HTR-8/SVneo (cell line): ENCODE data around the gene C16orf87.
A peak's percentile ranks its signal among the peaks of the same experiment; 100 is the strongest.

Experiments
- DNase-seq: peaks from one replicate; pipeline ENCODE4 v3.0.0; 2011; ENCODE audit warnings: low spot score, mixed read lengths; ENCODE audit not compliant: insufficient read length
- FAIRE-seq: peaks from 2 replicates; lab custom pipeline; 2011; peaks lifted over from hg19 to GRCh38; lab: Jason Lieb, UNC

C16orf87 gene

GRCh38 chr16:46844771-46845170 is 13.8 kb upstream of the C16orf87 start:
- no peak for FAIRE-seq
- no peak for DNase-seq

- FAIRE-seq (no peak), DNase-seq (no peak)
Measured at GRCh38 chr16:46843898-46844642, 13.1 kb upstream of the C16orf87 start.

DNA sequence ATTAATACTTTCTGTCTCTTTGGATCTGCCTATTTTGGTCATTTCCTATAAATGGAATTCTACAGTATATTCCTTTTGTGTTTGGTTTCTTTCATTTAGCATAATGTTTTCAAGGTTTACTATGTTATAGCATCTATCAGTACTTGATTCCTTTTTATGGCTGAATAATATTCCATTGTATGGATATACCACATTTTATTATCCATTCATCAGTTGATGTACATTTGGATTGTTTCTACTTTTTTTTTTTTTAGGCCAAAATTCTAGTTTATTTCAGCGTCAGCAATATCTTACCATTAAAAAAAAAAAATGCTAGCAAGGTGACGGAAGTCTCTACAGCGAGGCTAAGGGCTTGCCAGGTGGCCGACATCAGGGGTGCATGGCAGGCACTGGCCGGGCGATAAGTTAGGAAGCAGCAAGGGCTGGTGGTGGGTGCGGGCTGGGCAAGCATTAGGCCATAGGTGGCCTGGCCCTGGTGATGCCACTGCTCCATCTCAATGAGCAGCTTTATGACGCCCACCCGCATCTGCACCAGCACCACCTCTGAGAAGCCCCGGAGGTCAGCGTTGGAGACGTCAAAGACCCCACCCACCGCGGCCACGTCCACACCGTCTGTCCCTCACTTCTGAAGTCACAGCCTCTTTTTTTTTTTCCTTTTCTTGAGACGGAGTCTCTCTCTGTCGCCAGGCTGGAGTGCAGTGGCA is 11.4 kb upstream of the C16orf87 start:
- no peak for DNase-seq
- FAIRE-seq, result no peak

DNA sequence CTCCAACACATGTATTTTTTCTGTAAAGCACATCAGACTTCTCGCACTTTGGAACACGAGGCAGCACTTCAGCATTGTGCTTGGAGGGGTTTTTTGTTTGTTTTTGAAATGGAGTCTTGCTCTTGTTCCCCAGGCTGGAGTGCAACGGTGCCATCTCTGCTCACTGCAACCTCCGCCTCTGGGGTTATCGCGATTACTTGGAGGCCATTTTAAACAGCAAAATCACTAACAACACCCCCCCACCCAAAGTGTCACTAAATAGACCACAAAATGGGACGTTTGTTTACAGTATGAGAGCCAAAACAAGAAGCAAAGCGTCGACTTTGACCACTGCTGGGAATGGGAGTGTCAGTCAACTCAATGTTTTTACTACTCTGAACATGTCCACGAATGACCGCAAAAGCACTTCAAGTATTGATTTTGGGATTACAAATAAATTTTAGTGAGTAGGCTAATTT is 9.0 kb upstream of the C16orf87 start:
- FAIRE-seq, result no peak
- no peak for DNase-seq

DNA sequence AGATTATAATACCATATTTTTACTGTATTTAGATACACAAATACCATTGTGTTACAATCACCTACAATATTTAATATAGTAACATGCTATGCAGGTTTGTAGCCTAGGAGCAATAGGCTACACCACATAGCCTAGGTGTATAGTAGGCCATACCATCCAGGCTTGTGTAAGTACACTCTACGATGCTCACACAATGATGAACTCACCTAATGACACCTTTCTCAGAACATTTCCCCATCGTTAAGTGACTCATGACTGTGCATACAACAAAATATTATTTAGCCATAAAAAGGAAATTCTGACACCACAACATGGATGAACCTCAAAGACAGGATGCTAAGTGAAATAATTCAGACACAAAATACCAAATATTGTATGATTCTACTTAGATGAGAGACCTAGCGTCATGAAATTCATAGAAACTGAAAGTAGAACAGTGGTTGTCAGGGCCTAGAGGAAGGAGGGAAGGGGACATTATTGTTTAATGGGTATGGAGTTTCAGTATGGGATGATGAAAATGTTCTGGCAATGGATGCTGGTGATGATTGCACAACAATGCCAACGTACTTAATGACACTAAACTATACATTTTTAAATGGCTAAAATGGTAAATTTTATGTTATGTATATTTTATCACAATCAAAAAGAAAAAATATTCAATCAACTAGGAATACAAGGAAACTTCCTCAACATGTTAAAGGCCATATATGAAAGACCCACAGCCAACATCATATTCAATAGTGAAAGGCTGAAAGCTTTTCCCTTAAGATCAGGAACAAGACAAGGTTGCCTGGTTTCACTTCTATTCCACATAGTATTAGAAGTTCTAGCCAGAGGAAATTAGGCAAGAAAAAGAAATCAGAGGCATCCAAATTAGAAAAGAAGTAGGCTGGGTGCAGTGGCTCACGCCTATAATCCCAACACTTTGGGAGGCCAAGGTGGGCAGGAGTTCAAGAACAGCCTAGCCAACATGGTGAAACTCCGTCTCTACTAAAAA is 5.9 kb upstream of the C16orf87 start:
- FAIRE-seq (no peak), DNase-seq (no peak)

GRCh38 chr16:46833460-46833800 is 2.5 kb upstream of the C16orf87 start:
- DNase-seq (no peak), FAIRE-seq (no peak)

GRCh38 chr16:46832757-46833459 is 1.9 kb upstream of the C16orf87 start:
- no peak for FAIRE-seq

GRCh38 chr16:46830417-46830901 is 521 bp downstream of the C16orf87 start:
- DNase-seq (no peak), FAIRE-seq (no peak)

More at GRCh38 chr16:46832757-46833459, 1.9 kb upstream of the C16orf87 start:
- no peak for DNase-seq

- no peak for DNase-seq
- no peak for FAIRE-seq
Measured at GRCh38 chr16:46828943-46829342, 2.0 kb downstream of the C16orf87 start.

DNA sequence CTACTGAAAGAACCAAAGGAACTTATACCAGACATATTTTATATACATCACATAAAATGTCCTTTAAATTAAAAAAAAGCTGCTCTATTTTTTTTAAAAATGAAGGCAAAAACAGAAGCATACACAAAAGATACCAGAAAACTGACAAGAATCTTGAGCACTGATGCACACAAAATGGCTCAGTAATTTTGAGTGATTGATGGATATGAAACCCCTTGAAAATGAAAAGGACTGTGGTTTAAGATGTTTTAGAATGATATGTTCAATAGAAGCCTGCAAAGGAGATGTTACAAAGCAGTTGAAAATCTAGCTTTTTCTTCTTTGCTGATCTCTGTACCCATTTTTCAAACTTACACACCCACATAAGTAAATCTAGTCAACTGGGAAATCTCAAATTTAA is 2.7 kb downstream of the C16orf87 start:
- FAIRE-seq (no peak), DNase-seq (no peak)

DNA sequence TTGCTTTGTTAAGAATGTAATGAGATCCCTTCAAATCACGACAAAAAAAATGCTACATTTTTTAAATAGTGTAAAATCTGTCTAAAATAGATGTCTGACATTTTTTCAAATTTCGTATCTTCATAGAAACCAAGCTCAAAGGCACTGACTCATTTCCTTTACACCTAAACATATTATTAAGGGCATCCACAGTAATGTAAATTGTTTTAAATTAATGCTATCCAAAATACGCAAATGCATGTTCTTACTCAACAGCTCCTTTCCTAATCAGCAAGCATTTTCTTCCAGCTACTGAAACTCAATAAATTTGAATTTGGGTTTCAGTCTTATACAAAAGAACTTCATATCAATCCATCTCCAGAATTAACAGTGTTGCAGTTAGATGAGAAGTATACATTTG is 4.3 kb downstream of the C16orf87 start:
- FAIRE-seq, result no peak
- no peak for DNase-seq

DNA sequence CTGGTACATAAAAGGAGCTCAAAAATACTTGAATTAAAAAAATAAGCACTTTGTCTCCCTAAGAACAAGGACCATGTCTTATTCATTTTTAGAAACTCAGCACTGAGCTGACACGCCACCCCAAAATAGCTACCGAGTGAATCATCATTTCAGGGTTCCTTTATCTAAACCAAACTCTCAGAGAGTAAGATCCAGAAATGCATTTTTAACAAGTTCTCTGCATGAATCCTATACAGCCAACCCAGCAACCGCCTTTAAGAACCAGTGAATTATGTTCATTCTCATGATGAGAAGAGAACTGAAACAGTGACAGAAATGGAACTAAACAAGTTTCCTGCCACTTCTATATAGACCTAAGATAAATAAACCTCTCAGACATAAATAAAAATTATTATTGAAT is 8.7 kb downstream of the C16orf87 start:
- peak; percentile 5 for DNase-seq
- no peak for FAIRE-seq

- FAIRE-seq (no peak), DNase-seq (no peak)
Measured at GRCh38 chr16:46817961-46818360, 13.0 kb downstream of the C16orf87 start.

GRCh38 chr16:46814790-46815189 is 16.2 kb downstream of the C16orf87 start:
- FAIRE-seq, result no peak
- DNase-seq, result no peak

GRCh38 chr16:46813611-46814010 is 17.4 kb downstream of the C16orf87 start:
- DNase-seq (no peak), FAIRE-seq (no peak)

DNA sequence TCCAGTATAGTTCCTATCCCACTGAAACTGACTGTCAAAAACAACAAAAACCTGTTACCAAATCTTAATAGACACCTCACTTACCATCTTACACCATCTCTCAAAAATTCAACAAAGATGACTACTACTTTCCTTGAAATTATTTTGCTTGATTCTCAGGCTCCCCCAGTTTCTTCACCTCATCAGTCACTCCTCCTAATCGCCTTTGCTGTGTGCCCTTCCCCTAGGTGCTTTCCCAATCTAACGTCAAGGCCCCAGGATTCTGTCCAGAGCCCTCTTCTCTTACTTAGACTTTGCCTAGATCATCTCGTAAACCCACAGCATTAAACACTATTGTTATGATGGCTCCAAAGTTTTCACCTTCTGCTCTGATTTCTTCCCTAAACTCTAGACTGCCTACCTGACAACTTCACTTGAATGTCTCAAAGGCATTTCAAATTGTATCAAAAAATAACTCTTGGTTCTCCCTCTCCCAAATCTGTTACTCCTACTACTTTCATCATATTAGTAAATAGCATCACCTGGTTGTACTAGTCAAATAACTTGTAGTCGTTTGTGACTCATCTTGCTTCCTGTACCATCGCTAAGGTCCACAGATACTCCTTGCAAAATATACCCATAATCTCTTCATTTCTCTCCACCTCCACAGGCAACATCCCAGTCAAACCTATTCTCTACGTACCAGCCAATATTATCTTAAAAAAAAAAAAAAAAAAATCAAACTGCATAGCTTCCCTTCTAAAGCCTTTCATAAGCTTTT is 18.0 kb downstream of the C16orf87 start:
- FAIRE-seq (no peak), DNase-seq (no peak)

DNA sequence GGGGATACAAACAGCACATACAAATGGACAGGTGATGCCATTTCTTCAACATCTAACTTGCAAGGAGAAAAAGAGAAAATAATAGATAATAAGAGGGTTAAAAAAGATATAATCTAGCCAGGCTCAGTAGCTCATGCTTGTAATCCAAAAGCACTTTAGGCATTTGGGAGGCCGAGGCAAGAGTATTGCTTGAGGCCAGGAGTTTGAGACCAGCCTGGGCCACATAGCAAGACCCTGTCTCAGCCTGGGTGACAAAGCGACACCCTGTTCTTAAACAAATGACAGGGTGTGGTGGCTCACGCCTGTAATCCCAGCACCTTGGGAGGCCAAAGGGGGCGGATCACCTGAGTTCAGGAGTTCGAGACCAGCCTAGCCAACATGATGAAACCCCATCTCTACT is 19.3 kb downstream of the C16orf87 start:
- FAIRE-seq (no peak), DNase-seq (no peak)

- no peak for FAIRE-seq
- DNase-seq, result no peak
Measured at GRCh38 chr16:46808997-46809396, 22.0 kb downstream of the C16orf87 start.

GRCh38 chr16:46807336-46807735 is 23.6 kb downstream of the C16orf87 start:
- no peak for FAIRE-seq
- DNase-seq, result no peak
